ENCODE results near the gene USP3.
"Not testable (repeated sequence)": the region's sequence is repeated elsewhere in the genome, so short reads cannot be mapped to it uniquely, and the experiment has no call there.

USP3 gene

GRCh38 chr15:63531586-63531985 is 27.2 kb downstream of the USP3 start:
- ChIA-PET CTCF (interaction anchor here (1.0 to 3.9 kb wide), 19 partner anchors 9 to 536 kb away, joined by 3 to 18 read pairs (median 5); partner anchors contain the start of gene USP3), POLR2A (interaction anchor here (0.6 kb wide), 1 partner anchor 383 kb away, joined by 9 read pairs; no protein-coding TSS in a partner anchor)
- TF ChIP-seq, protein P1, sequence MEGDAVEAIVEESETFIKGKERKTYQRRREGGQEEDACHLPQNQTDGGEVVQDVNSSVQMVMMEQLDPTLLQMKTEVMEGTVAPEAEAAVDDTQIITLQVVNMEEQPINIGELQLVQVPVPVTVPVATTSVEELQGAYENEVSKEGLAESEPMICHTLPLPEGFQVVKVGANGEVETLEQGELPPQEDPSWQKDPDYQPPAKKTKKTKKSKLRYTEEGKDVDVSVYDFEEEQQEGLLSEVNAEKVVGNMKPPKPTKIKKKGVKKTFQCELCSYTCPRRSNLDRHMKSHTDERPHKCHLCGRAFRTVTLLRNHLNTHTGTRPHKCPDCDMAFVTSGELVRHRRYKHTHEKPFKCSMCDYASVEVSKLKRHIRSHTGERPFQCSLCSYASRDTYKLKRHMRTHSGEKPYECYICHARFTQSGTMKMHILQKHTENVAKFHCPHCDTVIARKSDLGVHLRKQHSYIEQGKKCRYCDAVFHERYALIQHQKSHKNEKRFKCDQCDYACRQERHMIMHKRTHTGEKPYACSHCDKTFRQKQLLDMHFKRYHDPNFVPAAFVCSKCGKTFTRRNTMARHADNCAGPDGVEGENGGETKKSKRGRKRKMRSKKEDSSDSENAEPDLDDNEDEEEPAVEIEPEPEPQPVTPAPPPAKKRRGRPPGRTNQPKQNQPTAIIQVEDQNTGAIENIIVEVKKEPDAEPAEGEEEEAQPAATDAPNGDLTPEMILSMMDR (IDR thresholded peaks at IDR 0.05; ENCODE audit: control extremely low read depth, extremely low read depth, low read depth, missing control alignments), result no peak
- no peak for DNase-seq (ENCODE audit: extremely low spot score)

DNA sequence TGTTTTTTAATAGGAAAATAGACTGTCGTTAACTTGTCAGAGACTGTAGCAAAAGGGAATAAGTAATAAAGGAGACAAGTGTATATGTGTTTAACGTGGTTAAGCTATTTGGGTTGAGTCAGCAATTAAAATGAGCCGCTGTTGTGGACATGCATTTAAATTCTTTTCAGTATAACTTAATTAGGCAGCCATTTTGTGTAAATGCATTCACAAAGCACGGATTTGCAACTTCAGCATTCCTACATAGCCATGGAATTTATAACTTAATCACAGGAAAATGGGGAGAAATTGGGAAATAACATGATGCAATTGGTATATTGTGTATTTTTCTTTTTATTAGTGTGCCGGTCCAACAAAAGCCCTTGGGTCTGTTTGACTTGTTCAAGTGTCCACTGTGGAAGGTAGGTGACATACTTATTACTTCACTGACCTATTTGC is 27.9 kb downstream of the USP3 start:
- DNase-seq (ENCODE audit: extremely low spot score), result no peak
- ChIA-PET POLR2A (no interaction called here), CTCF (interaction anchor here (1.0 to 3.9 kb wide), 8 partner anchors 10 to 536 kb away, joined by 3 to 18 read pairs (median 10); partner anchors contain the start of gene USP3)
- TF ChIP-seq, protein P1 (IDR thresholded peaks at IDR 0.05; ENCODE audit: control extremely low read depth, extremely low read depth, low read depth, missing control alignments), result no peak

- CTCF ChIA-PET; POLR2A ChIA-PET; DNase-seq (ENCODE audit: extremely low spot score): not testable (repeated sequence)
Observed at GRCh38 chr15:63534888-63535287, 30.5 kb downstream of the USP3 start.

GRCh38 chr15:63535689-63536088 is 31.3 kb downstream of the USP3 start:
- TF ChIP-seq, protein P1 (IDR thresholded peaks at IDR 0.05; ENCODE audit: control extremely low read depth, extremely low read depth, low read depth, missing control alignments), result no peak
- POLR2A ChIA-PET, result interaction anchor here (0.6 to 0.9 kb wide), 3 partner anchors 32 to 232 kb away, joined by 3 to 5 read pairs (median 4); partner anchors contain the start of gene USP3
- DNase-seq (ENCODE audit: extremely low spot score), result no peak
- CTCF ChIA-PET, result interaction anchor here (1.3 to 1.5 kb wide), 5 partner anchors 9 to 81 kb away, joined by 3 to 8 read pairs (median 4); no protein-coding TSS in a partner anchor

DNA sequence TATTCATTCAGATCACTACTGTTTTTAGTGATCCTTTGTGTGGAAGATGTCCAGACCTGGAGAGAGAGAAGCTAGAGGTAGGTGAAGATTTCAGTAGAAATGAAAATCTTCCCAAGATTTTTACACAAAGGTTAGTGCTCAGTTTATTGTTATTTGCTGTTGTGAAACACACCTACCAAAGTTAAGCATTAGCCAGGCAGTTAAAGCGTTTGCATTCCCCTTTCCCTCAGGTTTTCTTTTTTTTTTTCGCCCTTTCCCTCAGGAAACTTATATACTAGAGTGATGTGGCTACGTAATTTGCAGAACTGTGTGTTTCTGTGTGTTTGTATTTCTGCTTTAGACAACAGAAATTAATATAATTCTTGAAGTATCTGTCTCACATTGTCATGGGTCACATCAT is 34.5 kb downstream of the USP3 start:
- ChIA-PET POLR2A (interaction anchor here (0.6 kb wide), 1 partner anchor 37 kb away, joined by 3 read pairs; no protein-coding TSS in a partner anchor), CTCF (no interaction called here)
- TF ChIP-seq, protein P1 (IDR thresholded peaks at IDR 0.05; ENCODE audit: control extremely low read depth, extremely low read depth, low read depth, missing control alignments), result no peak
- no peak for DNase-seq (ENCODE audit: extremely low spot score)

GRCh38 chr15:63539521-63539920 is 35.1 kb downstream of the USP3 start:
- POLR2A ChIA-PET, result no interaction called here
- CTCF ChIA-PET, result interaction anchor here (3.7 kb wide), 1 partner anchor 72 kb away, joined by 18 read pairs; no protein-coding TSS in a partner anchor
- DNase-seq (ENCODE audit: extremely low spot score), result no peak
- TF ChIP-seq, protein P1 (IDR thresholded peaks at IDR 0.05; ENCODE audit: control extremely low read depth, extremely low read depth, low read depth, missing control alignments), result no peak

DNA sequence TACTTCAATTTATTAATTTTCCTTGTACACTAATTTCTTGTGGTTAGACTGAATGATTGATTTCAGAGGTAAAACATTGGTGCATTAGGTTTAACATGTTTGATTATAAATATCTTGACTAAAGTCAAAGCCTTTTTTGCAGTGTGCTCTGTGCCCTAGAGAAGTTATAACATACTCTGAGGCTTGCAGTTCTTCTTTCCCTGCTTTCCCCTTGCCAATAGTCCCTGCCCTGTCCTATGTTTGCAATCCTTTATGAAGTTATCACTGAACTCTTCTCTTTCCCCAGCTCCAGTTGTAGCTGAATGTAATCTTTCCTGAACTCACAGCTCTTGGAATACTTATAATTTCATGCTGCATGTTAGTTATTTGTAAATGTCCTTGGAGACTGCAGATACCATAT is 35.6 kb downstream of the USP3 start:
- CTCF ChIA-PET, result interaction anchor here (3.7 kb wide), 1 partner anchor 72 kb away, joined by 18 read pairs; no protein-coding TSS in a partner anchor
- TF ChIP-seq, protein P1 (IDR thresholded peaks at IDR 0.05; ENCODE audit: control extremely low read depth, extremely low read depth, low read depth, missing control alignments), result no peak
- POLR2A ChIA-PET, result no interaction called here
- DNase-seq (ENCODE audit: extremely low spot score), result no peak
